ENCODE data around the gene TNP1.

TNP1 gene

DNA sequence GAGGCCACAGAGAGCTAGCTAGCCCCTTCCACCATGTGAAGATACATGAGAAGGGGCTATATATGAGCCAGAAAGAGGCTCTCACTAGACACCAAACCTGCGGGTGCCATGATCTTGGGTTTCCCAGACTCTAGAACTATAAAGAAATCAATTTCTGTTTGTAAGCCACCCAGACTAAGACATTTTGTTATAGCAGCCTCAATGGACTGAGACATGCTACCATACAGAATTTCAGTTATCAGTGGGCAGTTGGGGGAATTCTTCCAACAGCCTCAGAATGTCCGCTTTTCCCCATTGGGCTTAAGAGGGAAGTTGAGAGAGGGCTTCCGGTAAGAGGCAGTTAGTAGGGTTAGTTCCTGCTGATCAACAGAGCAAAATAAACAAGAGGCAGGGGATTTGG, 39.2 kb downstream of the TNP1 start:
- TF ChIP-seq Cebpa-rat (IDR thresholded peaks at IDR 0.05), result no peak
- Histone ChIP-seq H3K4me2 (no peak overlapping the region), H3K27me3 (no peaks in the 10 kb centered on the region)

DNA sequence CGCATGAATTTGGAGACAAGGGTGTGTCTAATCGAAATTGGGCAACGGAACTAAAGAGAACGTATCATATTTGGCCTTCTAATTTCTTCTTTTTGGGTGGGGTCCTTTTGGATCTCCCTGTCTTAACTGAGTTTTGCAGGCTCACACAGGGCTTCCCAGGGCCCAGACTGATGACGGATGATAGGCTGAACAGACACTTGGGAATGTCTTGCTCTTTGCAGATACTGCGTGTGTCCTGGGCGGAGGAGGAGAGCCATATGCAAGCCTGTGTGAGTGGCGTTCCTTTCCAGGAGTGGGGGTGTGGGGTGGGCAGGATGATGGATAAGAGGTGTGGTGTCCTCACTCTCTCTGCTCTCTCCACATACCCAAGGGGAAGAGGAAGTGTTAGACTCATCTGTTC, 40.1 kb downstream of the TNP1 start:
- no peaks in the 10 kb centered on the region for H3K9me3 ChIP-seq
- no peaks in the 10 kb centered on the region for H3K4me1 ChIP-seq
- H3K27me3 ChIP-seq, result no peaks in the 10 kb centered on the region
- H3K4me3 ChIP-seq, result no peak overlapping the region
- H3K36me3 ChIP-seq, result no peaks in the 10 kb centered on the region
- no peaks in the 10 kb centered on the region for H4K20me1 ChIP-seq
- H3K4me2 ChIP-seq, result no peak overlapping the region
- no peak overlapping the region for H3K9ac ChIP-seq
- no peak for TF ChIP-seq Cebpa-rat (IDR thresholded peaks at IDR 0.05)
- H3K27ac ChIP-seq, result no peak overlapping the region

More for the DNA sequence above, 39.2 kb downstream of the TNP1 start:
- Histone ChIP-seq H3K4me1 (no peaks in the 10 kb centered on the region), H4K20me1 (no peaks in the 10 kb centered on the region), H3K4me3 (no peak overlapping the region), H3K9ac (no peak overlapping the region), H3K27ac (no peak overlapping the region), H3K36me3 (no peaks in the 10 kb centered on the region), H3K9me3 (no peaks in the 10 kb centered on the region)

- Histone ChIP-seq H3K4me3 (no peak overlapping the region), H3K27ac (no peak overlapping the region), H3K27me3 (no peaks in the 10 kb centered on the region)
These were observed 40.8 kb downstream of the TNP1 start for GRCh38 chr2:216819055-216819454.

DNA sequence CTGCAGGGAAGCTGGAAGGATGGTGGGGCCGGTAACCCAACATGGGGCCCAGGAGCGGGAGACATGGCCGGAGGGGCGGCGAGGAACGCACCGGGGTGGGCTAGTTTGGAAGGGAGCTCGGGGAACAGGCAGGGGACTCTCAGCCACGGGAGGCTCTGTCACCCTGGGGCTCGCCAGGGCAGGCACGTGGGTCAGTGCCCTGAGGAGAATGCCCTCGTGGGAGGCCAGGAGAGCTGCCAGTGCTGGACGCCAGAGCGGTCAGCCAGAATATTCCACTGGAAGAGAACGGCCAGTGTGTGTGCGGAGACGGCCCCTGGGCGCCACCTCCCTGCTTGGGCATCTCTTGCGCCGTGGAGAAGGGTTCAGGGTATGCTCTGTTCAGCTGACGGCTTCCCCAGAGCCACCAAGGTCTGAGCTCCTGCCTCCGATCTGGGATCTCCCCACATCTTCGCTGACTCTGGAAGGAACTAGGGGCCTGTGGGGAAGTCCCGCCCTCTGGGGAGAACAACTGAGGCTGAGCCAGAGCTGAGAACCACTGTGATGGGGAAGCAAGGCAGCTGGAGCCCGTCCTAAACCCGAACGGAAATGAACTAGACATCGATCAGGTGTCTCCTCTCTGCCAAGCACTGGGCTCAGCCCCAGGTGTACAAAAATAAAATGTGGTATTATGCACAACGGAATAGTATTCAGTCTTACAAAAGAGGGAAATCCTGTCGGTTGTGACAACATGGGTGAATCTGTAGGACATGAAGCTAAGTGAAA, 49.3 kb downstream of the TNP1 start:
- H3K36me3 ChIP-seq, result no peaks in the 10 kb centered on the region
- no peaks in the 10 kb centered on the region for H3K27me3 ChIP-seq
- H3K4me3 ChIP-seq, result no peak overlapping the region
- TF ChIP-seq Cebpa-rat (IDR thresholded peaks at IDR 0.05), result no peak
- H3K4me1 ChIP-seq, result peaks cover 23% of the 10 kb centered on the region
- no peak overlapping the region for H3K9ac ChIP-seq
- no peaks in the 10 kb centered on the region for H4K20me1 ChIP-seq
- peak overlapping the region; percentile 72 for H3K4me2 ChIP-seq
- H3K9me3 ChIP-seq, result no peaks in the 10 kb centered on the region
- H3K27ac ChIP-seq, result no peak overlapping the region; the same call in 1 of the 2 replicates

More at GRCh38 chr2:216819055-216819454, 40.8 kb downstream of the TNP1 start:
- Histone ChIP-seq H3K9me3 (no peaks in the 10 kb centered on the region), H3K4me2 (no peak overlapping the region), H3K4me1 (no peaks in the 10 kb centered on the region), H3K36me3 (no peaks in the 10 kb centered on the region), H3K9ac (no peak overlapping the region), H4K20me1 (no peaks in the 10 kb centered on the region)
- no peak for TF ChIP-seq Cebpa-rat (IDR thresholded peaks at IDR 0.05)
